IMR-90 (cell line): ENCODE results near the gene NEXN. TPM values are rescaled to one million over a fixed set of nuclear protein-coding genes. Genes with fewer than 3 reads are reported as not detected.

Experiments
- ATAC-seq: fragments of 200-7000 bp; cut with Tn5 transposase; 2 replicates; pipeline ENCODE4 v1.9.1; 2020; ENCODE audit warnings: low read depth, mild to moderate bottlenecking, moderate library complexity
- BruUV-seq: library from RNA; stranded (reverse); fragments of 400-500 nt; replicated peaks from 2 replicates; lab custom pipeline; 2021; lab: Mats Ljungman, UMichigan
- CTCF ChIA-PET: fragments of 300-600 bp; formaldehyde crosslinking; extraction: SDS; loops from one replicate; lab custom pipeline; 2021; ENCODE audit warnings: antibody characterized with exemption; lab: Yijun Ruan, JAX
- POLR2A ChIA-PET: fragments of 300-600 bp; sonication (Branson Sonifier 250); formaldehyde crosslinking; loops from one replicate; lab custom pipeline; 2022; ENCODE audit warnings: antibody characterized with exemption; ENCODE audit not compliant: unreplicated experiment; lab: Charles Lee
- DNase-seq: peaks from one replicate; pipeline ENCODE4 v3.0.0; 2013
- H2AFZ ChIP-seq: replicated peaks from 2 replicates; pipeline ENCODE3; 2013; ENCODE audit warnings: low read length, mild to moderate bottlenecking; ENCODE audit not compliant: poor library complexity
- H2AK5ac ChIP-seq: 2 replicates; pipeline ENCODE4 v1.6.1; 2013; ENCODE audit warnings: low read depth, low read length, inconsistent platforms
- H2AK9ac ChIP-seq: replicated peaks from 2 replicates; pipeline ENCODE3; 2013; ENCODE audit warnings: mild to moderate bottlenecking, low read depth, low read length, moderate library complexity; ENCODE audit not compliant: poor library complexity
- H2BK120ac ChIP-seq: 2 replicates; pipeline ENCODE4 v1.6.1; 2013; ENCODE audit warnings: low read depth, low read length, inconsistent platforms
- H2BK15ac ChIP-seq: 3 replicates; pipeline ENCODE4 v1.6.1; 2013; ENCODE audit warnings: low read depth, low read length, inconsistent platforms
- H2BK20ac ChIP-seq: 2 replicates; pipeline ENCODE4 v1.6.1; 2013; ENCODE audit warnings: low read depth, mild to moderate bottlenecking, inconsistent platforms, low read length, moderate library complexity
- H2BK5ac ChIP-seq: 2 replicates; pipeline ENCODE4 v1.6.1; 2013; ENCODE audit warnings: mild to moderate bottlenecking, low read depth, low read length, inconsistent platforms; ENCODE audit not compliant: poor library complexity, severe bottlenecking
- H3K14ac ChIP-seq: replicated peaks from 2 replicates; pipeline ENCODE4 v1.6.1; 2013; ENCODE audit warnings: low read depth, low read length, inconsistent platforms
- H3K18ac ChIP-seq: 2 replicates; pipeline ENCODE4 v1.6.1; 2013; ENCODE audit warnings: low read depth, low read length, control low read depth
- H3K23ac ChIP-seq: 2 replicates; pipeline ENCODE4 v1.6.1; 2013; ENCODE audit warnings: low read depth, low read length, inconsistent platforms
- H3K27ac ChIP-seq: 2 replicates; pipeline ENCODE4 v1.5.1; 2013; ENCODE audit warnings: mild to moderate bottlenecking, control low read depth, low read length; ENCODE audit not compliant: insufficient read depth
- H3K27me3 ChIP-seq: 2 replicates; pipeline ENCODE4 v1.6.1; 2013; ENCODE audit warnings: low read length; ENCODE audit not compliant: control insufficient read depth, insufficient read depth
- H3K36me3 ChIP-seq: 2 replicates; pipeline ENCODE4 v1.6.1; 2013; ENCODE audit warnings: low read length, mixed read lengths; ENCODE audit not compliant: control insufficient read depth, insufficient read depth
- H3K4ac ChIP-seq: 2 replicates; pipeline ENCODE4 v1.6.1; 2013; ENCODE audit warnings: low read depth, low read length, inconsistent platforms
- H3K4me1 ChIP-seq: 2 replicates; pipeline ENCODE4 v1.6.1; 2013; ENCODE audit warnings: low read length, mixed read lengths; ENCODE audit not compliant: control insufficient read depth, insufficient read depth
- H3K4me2 ChIP-seq: 2 replicates; pipeline ENCODE4 v1.6.1; 2013; ENCODE audit warnings: low read depth, mild to moderate bottlenecking, control low read depth, low read length, moderate library complexity
- H3K4me3 ChIP-seq: 2 replicates; pipeline ENCODE4 v1.5.1; 2013; ENCODE audit warnings: low read depth, mild to moderate bottlenecking, control low read depth, low read length, moderate library complexity; ENCODE audit not compliant: insufficient read depth
- H3K56ac ChIP-seq: 2 replicates; pipeline ENCODE4 v1.6.1; 2013; ENCODE audit warnings: low read length, inconsistent platforms; ENCODE audit not compliant: insufficient read depth; ENCODE audit errors: extremely low read depth
- H3K79me1 ChIP-seq, 2 experiments: 2 replicates each; pipeline ENCODE4 v1.6.1; 2013; ENCODE audit warnings: low read length in 2 of 2, inconsistent platforms in 1 of 2, low read depth in 1 of 2
- H3K9ac ChIP-seq: 2 replicates; pipeline ENCODE4 v1.6.1; 2013; ENCODE audit warnings: low read depth, low read length, control low read depth
- H3K9me1 ChIP-seq: 2 replicates; pipeline ENCODE4 v1.6.1; 2013; ENCODE audit warnings: low read length, inconsistent platforms; ENCODE audit not compliant: insufficient read depth
- H3K9me3 ChIP-seq: 2 replicates; pipeline ENCODE4 v1.6.1; 2013; ENCODE audit warnings: low read length; ENCODE audit not compliant: control insufficient read depth, insufficient read depth
- H4K20me1 ChIP-seq: 2 replicates; pipeline ENCODE4 v1.6.1; 2013; ENCODE audit warnings: low read length, inconsistent platforms; ENCODE audit not compliant: insufficient read depth
- H4K5ac ChIP-seq: 2 replicates; pipeline ENCODE4 v1.6.1; 2013; ENCODE audit warnings: mild to moderate bottlenecking, low read depth, low read length, control low read depth
- H4K8ac ChIP-seq, 2 experiments: 2 replicates each; pipeline ENCODE4 v1.6.1; 2013; ENCODE audit warnings: low read depth in 2 of 2, low read length in 2 of 2, control low read depth in 1 of 2, inconsistent platforms in 1 of 2
- H4K91ac ChIP-seq: 2 replicates; pipeline ENCODE4 v1.6.1; 2013; ENCODE audit warnings: low read depth, low read length, inconsistent platforms; ENCODE audit not compliant: insufficient read depth
- BHLHE40 ChIP-seq: fragments of 150-350 bp; IDR thresholded peaks from 2 replicates; pipeline ENCODE4 v1.6.1; 2016; ENCODE audit warnings: mild to moderate bottlenecking, low read depth, low read length
- CEBPB ChIP-seq: IDR thresholded peaks from 2 replicates; pipeline ENCODE4 v1.6.1; 2012; ENCODE audit warnings: low read depth, low read length, improper control_type of control experiment
- CHD1 ChIP-seq: IDR thresholded peaks from 2 replicates; pipeline ENCODE4 v1.6.1; 2012; ENCODE audit warnings: low read depth, low read length, improper control_type of control experiment
- FOS ChIP-seq: fragments of 150-350 bp; IDR thresholded peaks from 2 replicates; pipeline ENCODE4 v1.6.1; 2016; ENCODE audit warnings: low read depth, low read length
- MAFK ChIP-seq: IDR thresholded peaks from 2 replicates; pipeline ENCODE4 v1.6.1; 2012; ENCODE audit warnings: low read depth, low read length, improper control_type of control experiment
- MAZ ChIP-seq: IDR thresholded peaks from 2 replicates; pipeline ENCODE4 v1.6.1; 2012; ENCODE audit warnings: low read depth, mild to moderate bottlenecking, low read length, improper control_type of control experiment, moderate library complexity, borderline replicate concordance
- MXI1 ChIP-seq: IDR thresholded peaks from 2 replicates; pipeline ENCODE4 v1.6.1; 2012; ENCODE audit warnings: low read depth, mild to moderate bottlenecking, low read length, moderate library complexity, borderline replicate concordance
- NFE2L2 ChIP-seq: fragments of 150-350 bp; IDR thresholded peaks from 2 replicates; pipeline ENCODE4 v1.6.1; 2016; ENCODE audit warnings: low read depth, mild to moderate bottlenecking, low read length
- POLR2A ChIP-seq: IDR thresholded peaks from 2 replicates; pipeline ENCODE4 v1.6.1; 2012; ENCODE audit warnings: mild to moderate bottlenecking, low read depth, low read length
- RAD21 ChIP-seq: IDR thresholded peaks from 2 replicates; pipeline ENCODE4 v1.6.1; 2012; ENCODE audit warnings: low read length, improper control_type of control experiment
- RCOR1 ChIP-seq: IDR thresholded peaks from 2 replicates; pipeline ENCODE4 v1.6.1; 2012; ENCODE audit warnings: mild to moderate bottlenecking, low read length, improper control_type of control experiment; ENCODE audit not compliant: insufficient replicate concordance
- RFX5 ChIP-seq: IDR thresholded peaks from 2 replicates; pipeline ENCODE4 v1.8.0; 2012; ENCODE audit warnings: low read depth, mild to moderate bottlenecking, low read length, moderate library complexity
- WGBS, 2 experiments: methylation state at CpG; one replicate each; pipeline versions ENCODE4 v1.1.5 to v1.1.7; 2013; ENCODE audit warnings: missing lambda C conversion rate in 2 of 2; ENCODE audit not compliant: insufficient read length in 1 of 2; ENCODE audit errors: extremely low coverage in 2 of 2; 5-methylcytosine and 5-hydroxymethylcytosine counted together
- dilution Hi-C: fragments of 300-500 bp; cut with HindIII; formaldehyde crosslinking; loops from one replicate; pipeline ENCODE4 v1.14.3; 2018; ENCODE audit warnings: low sequenced_read_pairs; ENCODE audit not compliant: unreplicated experiment
- in situ Hi-C: fragments of 300-500 bp; cut with MboI; formaldehyde crosslinking; loops from 3 replicates; pipeline ENCODE4 v1.14.3; 2019; ENCODE audit warnings: low sequenced_read_pairs, inconsistent platforms, mixed read lengths
- intact Hi-C: fragments of 100-400 bp; cut with micrococcal nuclease; formaldehyde crosslinking; loops from 2 replicates; pipeline ENCODE4 v1.10.0; 2022
- polyA plus RNA-seq, 3 experiments: library from polyadenylated mRNA; depleted of rRNA; stranded (reverse); fragments of >200 nt; gene quantifications; 2 replicates each; pipeline ENCODE4 v1.2.3, GENCODE V29; 2012; ENCODE audit warnings: low replicate concordance in 1 of 3
- total RNA-seq: library from RNA; depleted of rRNA; stranded (reverse); fragments of >200 nt; gene quantifications from 2 replicates; pipeline ENCODE4 v1.2.3, GENCODE V29; 2012
- TF ChIP-seq, protein P1 (sequence below): conservative IDR thresholded peaks from 2 replicates; pipeline ENCODE4 v1.5.1; 2012; ENCODE audit warnings: mild to moderate bottlenecking, low read depth, low read length, improper control_type of control experiment
- TF ChIP-seq, protein P2 (sequence below): fragments of 150-350 bp; IDR thresholded peaks from 2 replicates; pipeline ENCODE4 v1.6.1; 2016; ENCODE audit warnings: low read depth, mild to moderate bottlenecking, low read length, moderate library complexity, borderline replicate concordance
- TF ChIP-seq, protein P3 (sequence below): fragments of 150-350 bp; IDR thresholded peaks from 2 replicates; pipeline ENCODE4 v1.6.1; 2017; ENCODE audit warnings: mild to moderate bottlenecking, antibody characterized with exemption, low read length, low read depth

Gene NEXN
- total and polyA plus RNA-seq, 2 of the 4 experiments (the other 2 are of a cell fraction) = 5.2 to 16.1 TPM

DNA sequence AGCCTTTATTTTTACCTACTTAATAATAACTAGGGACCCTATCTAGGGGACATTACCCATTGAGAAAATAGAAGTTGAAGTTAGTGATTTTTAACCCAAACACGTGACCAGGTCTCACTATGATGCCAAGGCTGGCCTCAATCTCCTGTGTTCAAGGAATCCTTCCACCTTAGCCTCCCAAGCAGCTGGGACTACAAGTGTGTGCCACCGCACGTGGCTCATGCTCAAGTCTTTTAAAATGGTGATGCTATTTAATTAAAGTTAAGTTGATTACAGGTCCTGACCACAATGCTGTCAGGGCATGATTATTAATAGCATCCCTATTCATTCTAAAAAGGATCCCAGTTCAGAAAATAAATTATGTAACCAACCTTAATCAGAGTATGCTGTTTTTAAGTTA, 65.5 kb downstream of the NEXN start:
- no peaks in the 10 kb centered on the region for H3K9me3 ChIP-seq
- H3K4me2 ChIP-seq = no peak overlapping the region
- H2BK120ac ChIP-seq = no peak overlapping the region
- no peak overlapping the region for H4K8ac ChIP-seq
- peaks cover 12% of the 10 kb centered on the region for H4K20me1 ChIP-seq
- WGBS, 2 experiments = no CpG with 5 or more reads among the region's 3 CpGs
- no peaks in the 10 kb centered on the region for H3K27me3 ChIP-seq
- H3K4ac ChIP-seq = no peak overlapping the region
- H3K9me1 ChIP-seq = no peaks in the 10 kb centered on the region
- H2AK5ac ChIP-seq = no peak overlapping the region
- peaks cover 25 to 50% of the 10 kb centered on the region in 2 experiments for H3K79me1 ChIP-seq
- DNase-seq (no peak), ATAC-seq (no peak)
- dilution Hi-C loops (no loop called here), intact Hi-C loops (no loop called here), in situ Hi-C loops (no loop called here)
- no peak overlapping the region for H4K91ac ChIP-seq
- no TSS peak for BruUV-seq
- no peak overlapping the region for H2AK9ac ChIP-seq
- POLR2A ChIA-PET = no interaction called here
- H3K4me3 ChIP-seq = no peak overlapping the region
- H2BK5ac ChIP-seq = no peak overlapping the region
- CTCF ChIA-PET = interaction anchor here (0.6 kb wide), 1 partner anchor 378 kb away, joined by 3 read pairs; no protein-coding TSS in a partner anchor
- no peak overlapping the region for H2BK15ac ChIP-seq
- TF ChIP-seq MAZ (no peak), BHLHE40 (no peak), RFX5 (no peak), FOS (no peak), POLR2A (no peak), CHD1 (no peak), CEBPB (no peak), MAFK (no peak), RAD21 (no peak), RCOR1 (no peak), NFE2L2 (no peak), MXI1 (no peak)
- TF ChIP-seq, protein P1, sequence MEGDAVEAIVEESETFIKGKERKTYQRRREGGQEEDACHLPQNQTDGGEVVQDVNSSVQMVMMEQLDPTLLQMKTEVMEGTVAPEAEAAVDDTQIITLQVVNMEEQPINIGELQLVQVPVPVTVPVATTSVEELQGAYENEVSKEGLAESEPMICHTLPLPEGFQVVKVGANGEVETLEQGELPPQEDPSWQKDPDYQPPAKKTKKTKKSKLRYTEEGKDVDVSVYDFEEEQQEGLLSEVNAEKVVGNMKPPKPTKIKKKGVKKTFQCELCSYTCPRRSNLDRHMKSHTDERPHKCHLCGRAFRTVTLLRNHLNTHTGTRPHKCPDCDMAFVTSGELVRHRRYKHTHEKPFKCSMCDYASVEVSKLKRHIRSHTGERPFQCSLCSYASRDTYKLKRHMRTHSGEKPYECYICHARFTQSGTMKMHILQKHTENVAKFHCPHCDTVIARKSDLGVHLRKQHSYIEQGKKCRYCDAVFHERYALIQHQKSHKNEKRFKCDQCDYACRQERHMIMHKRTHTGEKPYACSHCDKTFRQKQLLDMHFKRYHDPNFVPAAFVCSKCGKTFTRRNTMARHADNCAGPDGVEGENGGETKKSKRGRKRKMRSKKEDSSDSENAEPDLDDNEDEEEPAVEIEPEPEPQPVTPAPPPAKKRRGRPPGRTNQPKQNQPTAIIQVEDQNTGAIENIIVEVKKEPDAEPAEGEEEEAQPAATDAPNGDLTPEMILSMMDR = no peak
- TF ChIP-seq, protein P2, sequence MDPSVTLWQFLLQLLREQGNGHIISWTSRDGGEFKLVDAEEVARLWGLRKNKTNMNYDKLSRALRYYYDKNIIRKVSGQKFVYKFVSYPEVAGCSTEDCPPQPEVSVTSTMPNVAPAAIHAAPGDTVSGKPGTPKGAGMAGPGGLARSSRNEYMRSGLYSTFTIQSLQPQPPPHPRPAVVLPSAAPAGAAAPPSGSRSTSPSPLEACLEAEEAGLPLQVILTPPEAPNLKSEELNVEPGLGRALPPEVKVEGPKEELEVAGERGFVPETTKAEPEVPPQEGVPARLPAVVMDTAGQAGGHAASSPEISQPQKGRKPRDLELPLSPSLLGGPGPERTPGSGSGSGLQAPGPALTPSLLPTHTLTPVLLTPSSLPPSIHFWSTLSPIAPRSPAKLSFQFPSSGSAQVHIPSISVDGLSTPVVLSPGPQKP = no peak
- TF ChIP-seq, protein P3, sequence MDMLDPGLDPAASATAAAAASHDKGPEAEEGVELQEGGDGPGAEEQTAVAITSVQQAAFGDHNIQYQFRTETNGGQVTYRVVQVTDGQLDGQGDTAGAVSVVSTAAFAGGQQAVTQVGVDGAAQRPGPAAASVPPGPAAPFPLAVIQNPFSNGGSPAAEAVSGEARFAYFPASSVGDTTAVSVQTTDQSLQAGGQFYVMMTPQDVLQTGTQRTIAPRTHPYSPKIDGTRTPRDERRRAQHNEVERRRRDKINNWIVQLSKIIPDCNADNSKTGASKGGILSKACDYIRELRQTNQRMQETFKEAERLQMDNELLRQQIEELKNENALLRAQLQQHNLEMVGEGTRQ = no peak
- H3K23ac ChIP-seq = no peak overlapping the region
- H3K18ac ChIP-seq = no peak overlapping the region
- no peak overlapping the region for H2AFZ ChIP-seq
- no peak overlapping the region for H3K14ac ChIP-seq
- H3K4me1 ChIP-seq = peaks cover 2% of the 10 kb centered on the region; the same call in 1 of the 2 replicates
- H3K9ac ChIP-seq = no peak overlapping the region
- peaks cover 53% of the 10 kb centered on the region for H3K36me3 ChIP-seq
- no peak overlapping the region for H4K5ac ChIP-seq
- no peak overlapping the region for H3K56ac ChIP-seq
- no peak overlapping the region for H3K27ac ChIP-seq
- no peak overlapping the region for H2BK20ac ChIP-seq
